Cardiac muscle cell (in vitro differentiated cells and primary cell): ENCODE data around the gene NTPCR. TPM values are rescaled to one million over a fixed set of nuclear protein-coding genes. Genes with fewer than 3 reads are reported as not detected.
"Not testable (repeated sequence)": the region's sequence is repeated elsewhere in the genome, so short reads cannot be mapped to it uniquely, and the experiment has no call there.

Source experiments
- DNase-seq, 2 donors: peaks; one replicate each; pipeline versions ENCODE4 v3.0.0 to v3.0.0-alpha.2; 2010 to 2017; ENCODE audit warnings: low read depth in 1 of 2, low spot score in 1 of 2
- H3K27ac ChIP-seq: fragments of 200-600 bp; sonication (generic); 2 replicates; pipeline ENCODE4 v1.5.1; 2016
- H3K27me3 ChIP-seq: fragments of 200-600 bp; sonication (generic); 2 replicates; pipeline ENCODE4 v1.6.0; 2016; ENCODE audit warnings: control low read depth
- H3K36me3 ChIP-seq: fragments of 200-600 bp; sonication (generic); 2 replicates; pipeline ENCODE4 v1.5.1; 2016; ENCODE audit warnings: control low read depth
- H3K4me1 ChIP-seq: fragments of 200-600 bp; sonication (generic); 2 replicates; pipeline ENCODE4 v1.8.1; 2017; ENCODE audit warnings: low read depth, mild to moderate bottlenecking, mixed run types
- H3K4me3 ChIP-seq: fragments of 200-600 bp; sonication (generic); 2 replicates; pipeline ENCODE4 v1.5.1; 2016; ENCODE audit warnings: mild to moderate bottlenecking
- H3K9me3 ChIP-seq: fragments of 200-600 bp; sonication (generic); 2 replicates; pipeline ENCODE4 v1.5.1; 2017; ENCODE audit warnings: low read depth, mild to moderate bottlenecking, control low read depth
- CTCF ChIP-seq: IDR thresholded peaks from 2 replicates; pipeline ENCODE4 v1.5.1; 2012; ENCODE audit warnings: low read depth, mild to moderate bottlenecking, low read length
- polyA plus RNA-seq: library from polyadenylated mRNA; unstranded; fragments of >200 nt; fragmentation: Nextera tagmentation; extraction: Ambion mirVana; gene quantifications from 2 replicates; pipeline ENCODE4 v1.2.1, GENCODE V29; 2016
- total RNA-seq: library from RNA; depleted of rRNA; stranded (reverse); fragments of >200 nt; gene quantifications from 2 replicates; pipeline ENCODE4 v1.2.3, GENCODE V29; 2016

NTPCR gene
- total and polyA plus RNA-seq, 2 experiments from 2014 or later = 37.5 to 154 TPM

DNA sequence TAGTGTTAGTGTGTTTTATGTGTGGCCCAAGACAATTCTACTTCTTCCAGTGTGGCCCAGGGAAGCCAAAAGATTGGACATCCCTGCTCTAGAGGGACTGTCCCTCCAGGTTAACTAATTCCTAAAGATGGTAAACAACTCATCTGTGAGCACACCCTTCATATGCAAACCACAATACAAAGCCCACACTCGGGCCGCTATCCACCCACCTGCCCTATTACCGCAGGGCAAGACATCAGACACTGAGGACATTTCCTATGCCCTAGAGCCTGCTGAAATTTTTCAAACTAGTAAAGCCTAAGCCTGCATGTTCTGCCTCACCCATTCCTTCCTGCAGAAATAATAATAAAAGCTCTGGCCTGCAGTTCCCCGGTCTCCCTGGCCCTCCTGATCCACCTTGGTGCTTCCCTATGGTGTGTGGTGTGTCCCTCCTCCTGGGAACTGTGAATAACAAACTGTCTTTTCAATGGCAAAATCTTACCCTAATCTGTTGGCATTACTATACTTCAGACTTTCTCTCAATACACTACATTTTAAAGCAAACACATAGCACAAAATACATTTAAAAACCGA, 39.3 kb upstream of the NTPCR start:
- Histone ChIP-seq H3K4me1 (no peaks in the 10 kb centered on the region), H3K4me3 (no peak overlapping the region), H3K27ac (no peak overlapping the region), H3K27me3 (no peaks in the 10 kb centered on the region), H3K36me3 (no peaks in the 10 kb centered on the region), H3K9me3 (no peaks in the 10 kb centered on the region)
- no peak for DNase-seq
- TF ChIP-seq CTCF = no peak

DNA sequence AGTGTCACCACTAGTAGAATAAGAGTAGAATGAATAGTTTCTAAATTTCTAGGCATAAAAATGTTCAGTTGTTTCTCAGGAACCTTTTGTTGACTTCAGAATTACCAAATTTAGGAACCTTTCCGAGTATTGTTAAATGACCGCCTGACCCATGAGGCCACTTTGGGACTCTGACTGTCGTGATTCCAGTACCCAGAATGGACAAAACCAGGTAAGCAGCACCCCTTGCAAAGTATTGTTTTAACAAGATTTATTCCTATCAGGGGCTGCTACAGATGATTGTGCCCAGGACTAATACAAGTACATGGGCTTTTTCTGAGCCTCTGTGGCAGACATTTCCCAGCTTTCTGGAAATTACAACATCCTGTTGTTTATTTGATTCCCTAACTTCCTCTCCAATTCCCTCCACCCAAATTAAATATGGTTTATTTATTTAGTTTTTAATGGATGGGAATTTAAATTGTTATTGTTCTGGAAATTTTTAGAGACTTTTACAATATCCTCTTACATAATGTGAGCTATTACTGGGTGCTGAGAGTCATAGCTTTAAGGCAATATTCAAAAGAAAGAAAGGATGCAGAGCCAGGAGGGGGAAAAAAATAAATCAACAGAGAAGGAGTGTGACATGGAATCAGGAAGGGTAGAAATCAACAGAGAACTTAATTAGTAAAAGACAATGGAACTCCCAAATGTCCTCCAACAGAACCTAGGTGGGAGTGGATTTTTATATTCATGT, 37.4 kb upstream of the NTPCR start:
- H3K27ac ChIP-seq = no peak overlapping the region
- no peak overlapping the region for H3K4me3 ChIP-seq
- H3K9me3 ChIP-seq = no peaks in the 10 kb centered on the region
- H3K4me1 ChIP-seq = no peaks in the 10 kb centered on the region
- H3K36me3 ChIP-seq = no peaks in the 10 kb centered on the region
- no peaks in the 10 kb centered on the region for H3K27me3 ChIP-seq
- DNase-seq = no peak
- TF ChIP-seq CTCF = no peak

DNA sequence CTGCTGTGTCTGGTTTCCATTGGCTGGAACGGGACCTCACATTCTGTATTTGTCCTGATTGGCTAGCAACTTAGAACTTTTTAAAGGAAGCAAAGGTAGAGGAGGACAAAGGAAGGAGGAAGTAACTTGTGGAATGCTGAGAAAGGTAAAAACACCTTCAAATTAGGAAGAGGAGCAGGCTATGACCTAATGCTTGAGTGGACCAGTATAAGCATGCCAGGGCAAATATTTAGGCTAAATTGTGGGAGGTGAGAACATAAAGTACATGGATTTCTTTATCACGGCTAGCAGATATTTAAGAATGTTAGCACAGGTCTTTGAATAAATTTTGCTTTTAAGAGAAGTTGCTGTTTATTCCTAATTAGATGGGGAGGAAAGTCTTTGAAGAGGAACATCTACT, 36.1 kb upstream of the NTPCR start:
- not testable (repeated sequence) for H3K4me3 ChIP-seq, H3K27ac ChIP-seq, H3K4me1 ChIP-seq, H3K36me3 ChIP-seq, H3K27me3 ChIP-seq, H3K9me3 ChIP-seq, DNase-seq

DNA sequence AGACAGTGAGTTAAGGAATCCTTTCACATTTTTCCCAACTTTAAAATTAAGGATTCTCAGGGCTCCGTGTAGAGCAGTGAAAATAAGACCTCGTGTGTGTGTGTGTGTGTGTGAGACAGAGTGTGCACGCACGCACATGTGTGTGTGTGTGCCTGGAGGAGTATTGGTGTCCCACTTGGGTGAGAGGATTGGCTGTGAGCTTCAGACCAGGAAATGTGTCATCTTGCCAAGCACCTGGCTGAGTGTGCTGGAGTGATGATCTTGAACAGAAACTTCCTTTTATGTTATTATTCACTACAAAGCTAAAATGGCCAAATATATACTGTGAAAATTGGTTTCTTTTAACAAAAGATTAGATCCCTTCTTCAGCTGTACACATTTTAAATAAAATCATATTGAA, 35.2 kb upstream of the NTPCR start:
- Histone ChIP-seq H3K27me3 (no peaks in the 10 kb centered on the region), H3K9me3 (no peaks in the 10 kb centered on the region), H3K4me1 (no peaks in the 10 kb centered on the region), H3K27ac (no peak overlapping the region), H3K4me3 (no peak overlapping the region), H3K36me3 (no peaks in the 10 kb centered on the region)
- no peak for DNase-seq
- no peak for TF ChIP-seq CTCF

- TF ChIP-seq CTCF = no peak
- Histone ChIP-seq H3K4me1 (no peaks in the 10 kb centered on the region), H3K27ac (no peak overlapping the region), H3K4me3 (no peak overlapping the region), H3K9me3 (no peaks in the 10 kb centered on the region), H3K36me3 (no peaks in the 10 kb centered on the region), H3K27me3 (no peaks in the 10 kb centered on the region)
- DNase-seq = no peak
Measured at GRCh38 chr1:232917053-232917452, 33.4 kb upstream of the NTPCR start.

DNA sequence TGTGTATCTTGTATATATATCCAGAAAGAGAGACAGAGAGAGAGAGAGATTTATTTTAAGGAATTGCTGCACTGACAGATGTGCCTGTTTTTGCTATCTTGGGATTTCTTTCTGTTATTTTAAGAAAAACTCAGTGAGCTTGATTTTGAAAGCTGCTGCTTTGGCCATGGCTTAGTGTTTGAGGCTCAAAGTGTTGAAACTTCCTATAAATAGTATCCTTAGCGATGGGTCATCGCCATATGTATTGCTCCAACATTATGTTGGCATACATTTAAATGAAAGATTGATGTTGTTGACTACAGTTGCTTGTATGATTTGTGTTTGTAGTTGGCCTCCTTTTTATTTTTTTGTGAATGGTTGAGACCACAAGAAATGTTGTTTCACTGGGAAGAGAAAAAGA, 29.0 kb upstream of the NTPCR start:
- Histone ChIP-seq H3K27me3 (no peaks in the 10 kb centered on the region), H3K4me3 (no peak overlapping the region), H3K4me1 (no peaks in the 10 kb centered on the region), H3K36me3 (no peaks in the 10 kb centered on the region), H3K9me3 (no peaks in the 10 kb centered on the region), H3K27ac (no peak overlapping the region)
- peak in 1 of 2 donors; percentile 29 for DNase-seq
- no peak for TF ChIP-seq CTCF
